Hepatocyte (in vitro differentiated cells): ENCODE measurements around the gene KLHL26. TPM values are rescaled to one million over a fixed set of nuclear protein-coding genes. Genes with fewer than 3 reads are reported as not detected.

Experiments
- DNase-seq: peaks from one replicate; pipeline ENCODE4 v3.0.0-alpha.2; 2016; ENCODE audit warnings: low spot score
- H2AFZ ChIP-seq: fragments of 200-600 bp; sonication (generic); 2 replicates; pipeline ENCODE4 v1.6.0; 2016; ENCODE audit warnings: antibody characterized with exemption, mild to moderate bottlenecking
- H3K27ac ChIP-seq: fragments of 200-600 bp; sonication (generic); 2 replicates; pipeline ENCODE4 v1.5.1; 2016; ENCODE audit warnings: mild to moderate bottlenecking
- H3K27me3 ChIP-seq: fragments of 200-600 bp; sonication (generic); 2 replicates; pipeline ENCODE4 v1.6.1; 2016
- H3K36me3 ChIP-seq: fragments of 200-600 bp; sonication (generic); replicated peaks from 2 replicates; pipeline ENCODE4 v1.5.1; 2016; ENCODE audit warnings: low read depth; ENCODE audit not compliant: insufficient read depth
- H3K4me1 ChIP-seq: fragments of 200-600 bp; sonication (generic); 2 replicates; pipeline ENCODE4 v1.5.1; 2016; ENCODE audit warnings: mild to moderate bottlenecking, moderate library complexity; ENCODE audit not compliant: insufficient read depth
- H3K4me2 ChIP-seq: fragments of 200-600 bp; sonication (generic); 2 replicates; pipeline ENCODE4 v1.6.0; 2016
- H3K4me3 ChIP-seq: fragments of 200-600 bp; sonication (generic); 2 replicates; pipeline ENCODE4 v1.5.1; 2016; ENCODE audit warnings: mild to moderate bottlenecking
- H3K79me2 ChIP-seq: fragments of 200-600 bp; sonication (generic); 2 replicates; pipeline ENCODE4 v1.6.0; 2017; ENCODE audit warnings: mild to moderate bottlenecking
- H3K9me2 ChIP-seq: fragments of 200-600 bp; sonication (generic); replicated peaks from 2 replicates; pipeline ENCODE4 v1.6.0; 2017; ENCODE audit warnings: mild to moderate bottlenecking; ENCODE audit not compliant: insufficient read depth
- H3K9me3 ChIP-seq: fragments of 200-600 bp; sonication (generic); 2 replicates; pipeline ENCODE4 v1.5.1; 2016; ENCODE audit warnings: low read depth, mild to moderate bottlenecking
- H4K20me1 ChIP-seq: fragments of 200-600 bp; sonication (generic); 2 replicates; pipeline ENCODE4 v1.6.0; 2016; ENCODE audit warnings: mild to moderate bottlenecking; ENCODE audit not compliant: insufficient read depth, poor library complexity, severe bottlenecking
- CTCF ChIP-seq: fragments of 200-600 bp; sonication (generic); IDR thresholded peaks from 2 replicates; pipeline ENCODE4 v1.5.1; 2016; ENCODE audit warnings: antibody characterized with exemption, mild to moderate bottlenecking; ENCODE audit not compliant: poor library complexity
- EZH2 ChIP-seq: fragments of 200-600 bp; sonication (generic); IDR thresholded peaks from 2 replicates; pipeline ENCODE4 v1.6.1; 2016; ENCODE audit warnings: antibody characterized with exemption, mild to moderate bottlenecking, borderline replicate concordance
- EZH2phosphoT487 ChIP-seq: fragments of 200-600 bp; sonication (generic); IDR thresholded peaks from one replicate; pipeline ENCODE4 v1.6.1; 2018; ENCODE audit warnings: antibody characterized with exemption, mild to moderate bottlenecking, low read depth, moderate library complexity; ENCODE audit not compliant: unreplicated experiment, severe bottlenecking
- WGBS: methylation state at CpG from one replicate; pipeline ENCODE4 v1.1.6; 2016; ENCODE audit warnings: low lambda C conversion rate; ENCODE audit errors: missing lambda C conversion rate; 5-methylcytosine and 5-hydroxymethylcytosine counted together
- polyA plus RNA-seq: library from polyadenylated mRNA; unstranded; fragments of >200 nt; fragmentation: Nextera tagmentation; extraction: Ambion mirVana; gene quantifications from 2 replicates; pipeline ENCODE4 v1.2.1, GENCODE V29; 2016
- total RNA-seq: library from RNA; depleted of rRNA; stranded (reverse); fragments of >200 nt; gene quantifications from 2 replicates; pipeline ENCODE4 v1.2.3, GENCODE V29; 2014

The KLHL26 gene
- total and polyA plus RNA-seq, 2 experiments from 2014 or later = 5.0 to 7.6 TPM

- no peaks in the 10 kb centered on the region for H4K20me1 ChIP-seq
- peaks cover 35% of the 10 kb centered on the region for H3K4me1 ChIP-seq
- H3K27me3 ChIP-seq = no peaks in the 10 kb centered on the region
- DNase-seq = no peak
- no peaks in the 10 kb centered on the region for H3K9me3 ChIP-seq
- TF ChIP-seq CTCF = peak; percentile 22
- TF ChIP-seq EZH2 = no peak
- 70% methylated on average over 13 of the region's 13 CpGs for WGBS
- H3K4me2 ChIP-seq = peak overlapping the region; percentile 7
- peak overlapping the region; percentile 73 for H3K27ac ChIP-seq
- no peak overlapping the region for H3K4me3 ChIP-seq
- H2AFZ ChIP-seq = no peak overlapping the region
- no peaks in the 10 kb centered on the region for H3K9me2 ChIP-seq
- H3K36me3 ChIP-seq = no peaks in the 10 kb centered on the region
- H3K79me2 ChIP-seq = no peaks in the 10 kb centered on the region
These were observed 35.9 kb downstream of the KLHL26 start for GRCh38 chr19:18672606-18673337.

- Histone ChIP-seq H4K20me1 (no peaks in the 10 kb centered on the region), H3K27me3 (no peaks in the 10 kb centered on the region), H3K4me1 (peaks cover 42% of the 10 kb centered on the region), H3K4me3 (no peak overlapping the region), H3K9me3 (no peaks in the 10 kb centered on the region), H3K27ac (no peak overlapping the region), H3K79me2 (no peaks in the 10 kb centered on the region), H2AFZ (no peak overlapping the region), H3K36me3 (no peaks in the 10 kb centered on the region), H3K4me2 (no peak overlapping the region), H3K9me2 (no peaks in the 10 kb centered on the region)
- DNase-seq = no peak
- TF ChIP-seq CTCF = no peak
- no peak for TF ChIP-seq EZH2phosphoT487
- no peak for TF ChIP-seq EZH2
- WGBS = 88% methylated on average over 11 of the region's 11 CpGs
These were observed 37.8 kb downstream of the KLHL26 start for GRCh38 chr19:18674616-18675015.

DNA sequence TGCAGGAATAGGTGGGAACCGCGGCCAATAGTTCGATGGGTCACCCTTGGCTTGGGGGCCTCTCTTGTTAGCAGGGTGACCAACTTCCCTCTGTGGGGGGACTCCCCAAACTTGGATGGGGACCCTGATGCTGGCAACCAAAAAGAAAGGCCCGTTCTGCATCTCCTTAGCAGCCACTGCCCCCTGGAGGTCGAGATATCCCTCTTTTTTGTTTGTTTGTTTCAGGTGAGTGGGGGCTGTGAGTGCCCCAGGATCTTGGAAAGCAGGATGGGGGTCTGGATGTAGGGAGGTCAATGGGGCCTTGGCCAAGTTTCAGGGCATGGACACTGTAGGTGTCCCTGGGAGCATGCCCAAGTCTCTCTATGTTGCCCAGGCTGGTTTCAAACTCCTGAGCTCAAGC is 39.0 kb downstream of the KLHL26 start:
- H3K9me2 ChIP-seq = no peaks in the 10 kb centered on the region
- H3K9me3 ChIP-seq = no peaks in the 10 kb centered on the region
- peaks cover 38% of the 10 kb centered on the region for H3K4me1 ChIP-seq
- H3K36me3 ChIP-seq = no peaks in the 10 kb centered on the region
- WGBS = 77% methylated on average over 5 of the region's 5 CpGs
- H4K20me1 ChIP-seq = no peaks in the 10 kb centered on the region
- no peaks in the 10 kb centered on the region for H3K79me2 ChIP-seq
- H2AFZ ChIP-seq = no peak overlapping the region
- TF ChIP-seq EZH2 (no peak), CTCF (peak; percentile 34)
- H3K4me2 ChIP-seq = no peak overlapping the region
- no peak overlapping the region for H3K27ac ChIP-seq
- DNase-seq = no peak
- H3K4me3 ChIP-seq = no peak overlapping the region
- H3K27me3 ChIP-seq = no peaks in the 10 kb centered on the region
